ENCODE measurements around the gene DAPK1. TPM values are rescaled to one million over a fixed set of nuclear protein-coding genes. Genes with fewer than 3 reads are reported as not detected.

The DAPK1 gene
- total RNA-seq = 21.5 and 27.7 TPM in 2 replicates

GRCh38 chr9:87497604-87498045 is at the start of gene DAPK1:
Gene DAPK1 (plus strand): TSS chr9:87497867. CDS start chr9:87499078, 1,211 bp downstream.

GRCh38 chr9:87725900-87726709 is 228.4 kb downstream of the DAPK1 start, which contains the start of gene CTSL:
Gene CTSL (plus strand): TSS chr9:87726119. CDS start chr9:87727604, 1,485 bp downstream.

Small RNA genes within 50 kb of the gene (small RNA-seq; reads per million reads assigned to genes)
- gene AL161787.1 = not detected

Other genes starting within 250 kb of the DAPK1 start
- gene CTSL, start 228.3 kb downstream of the DAPK1 start, total RNA-seq = 187 and 226 TPM in 2 replicates